B cell (primary cell): Measurements from ENCODE around the gene CHD2.

Experiments
- CTCF ChIP-seq: fragments of 200-600 bp; IDR thresholded peaks from one replicate; pipeline ENCODE4 v1.8.0; 2022; ENCODE audit warnings: antibody characterized with exemption, mild to moderate bottlenecking
- EZH2 ChIP-seq: IDR thresholded peaks from 2 replicates; pipeline ENCODE4 v1.6.1; 2012; ENCODE audit warnings: borderline replicate concordance, low read depth, mild to moderate bottlenecking, moderate library complexity, low read length; ENCODE audit not compliant: insufficient read depth, poor library complexity, severe bottlenecking

GRCh38 chr15:93066224-93066681 lies 166.1 kb downstream of the CHD2 start:
- TF ChIP-seq CTCF = no peak
- TF ChIP-seq EZH2 = no peak
